ENCODE results near the gene TANC1.

Gene TANC1

GRCh38 chr2:158963071-158963470, 5.4 kb upstream of the TANC1 start:
- DNase-seq: no peak

- no peak for DNase-seq
Observed at GRCh38 chr2:158965107-158965506, 3.3 kb upstream of the TANC1 start.

- no peak for DNase-seq
Observed at GRCh38 chr2:158965641-158966040, 2.8 kb upstream of the TANC1 start.

GRCh38 chr2:158966312-158966711, 2.1 kb upstream of the TANC1 start:
- no peak for DNase-seq

- no peak for DNase-seq
Observed at GRCh38 chr2:158967114-158967730, 1.2 kb upstream of the TANC1 start.

GRCh38 chr2:158967731-158968395, 577 bp upstream of the TANC1 start:
- DNase-seq: peak; percentile 58

GRCh38 chr2:158969162-158969714, 798 bp downstream of the TANC1 start:
- no peak for DNase-seq

- peak; percentile 33 for DNase-seq
Observed at GRCh38 chr2:158969715-158970240, 1.3 kb downstream of the TANC1 start.

GRCh38 chr2:158970241-158970751, 1.9 kb downstream of the TANC1 start:
- no peak for DNase-seq

GRCh38 chr2:158973116-158973956, 4.9 kb downstream of the TANC1 start:
- DNase-seq: peak; percentile 93

GRCh38 chr2:158975271-158975921, 7.0 kb downstream of the TANC1 start:
- DNase-seq: no peak

- DNase-seq: no peak
Observed at GRCh38 chr2:158979772-158980171, 11.3 kb downstream of the TANC1 start.

- no peak for DNase-seq
Observed at GRCh38 chr2:158984604-158985135, 16.2 kb downstream of the TANC1 start.

- DNase-seq: no peak
Observed at GRCh38 chr2:158988501-158988900, 20.1 kb downstream of the TANC1 start.

- DNase-seq: no peak
Observed at GRCh38 chr2:158989165-158989564, 20.7 kb downstream of the TANC1 start.

GRCh38 chr2:158990397-158991214, 22.2 kb downstream of the TANC1 start:
- DNase-seq: no peak

GRCh38 chr2:158993030-158993429, 24.6 kb downstream of the TANC1 start:
- DNase-seq: no peak

GRCh38 chr2:158993721-158994587, 25.5 kb downstream of the TANC1 start:
- DNase-seq: no peak

- peak; percentile 67 for DNase-seq
Observed at GRCh38 chr2:158994920-158995676, 26.7 kb downstream of the TANC1 start.

GRCh38 chr2:158995677-158996049, 27.2 kb downstream of the TANC1 start:
- no peak for DNase-seq
